Right ventricle myocardium inferior (tissue), 1 donor: ENCODE results near the gene AP3B1. TPM values are rescaled to one million over a fixed set of nuclear protein-coding genes. Genes with fewer than 3 reads are reported as not detected.
A peak's percentile ranks its signal among the peaks of the same experiment; 100 is the strongest.

Experiments
- ATAC-seq: fragments of 200-7000 bp; cut with Tn5 transposase; one replicate; pipeline ENCODE4 v1.9.1; 2020; ENCODE audit warnings: mild to moderate bottlenecking, moderate library complexity
- DNase-seq: peaks from one replicate; pipeline ENCODE4 v3.0.0; 2021; ENCODE audit errors: missing footprints
- intact Hi-C: fragments of 100-400 bp; cut with DNase I; formaldehyde crosslinking; loops from one replicate; pipeline ENCODE4 v1.11.0; 2022
- total RNA-seq: library from RNA; stranded (reverse); fragmentation: NEBNext Ultra II Directional; extraction: Animal tissue kit (Norgen Biotek cat#: 25700); gene quantifications from one replicate; pipeline ENCODE4 v1.2.1, GENCODE V29; 2021
- donor health status: DM: no; HTN: yes; CAD: no; lungs with severe emphysema.

AP3B1 gene
- total RNA-seq, 1 donor from 2014 or later = 21.3 TPM

DNA sequence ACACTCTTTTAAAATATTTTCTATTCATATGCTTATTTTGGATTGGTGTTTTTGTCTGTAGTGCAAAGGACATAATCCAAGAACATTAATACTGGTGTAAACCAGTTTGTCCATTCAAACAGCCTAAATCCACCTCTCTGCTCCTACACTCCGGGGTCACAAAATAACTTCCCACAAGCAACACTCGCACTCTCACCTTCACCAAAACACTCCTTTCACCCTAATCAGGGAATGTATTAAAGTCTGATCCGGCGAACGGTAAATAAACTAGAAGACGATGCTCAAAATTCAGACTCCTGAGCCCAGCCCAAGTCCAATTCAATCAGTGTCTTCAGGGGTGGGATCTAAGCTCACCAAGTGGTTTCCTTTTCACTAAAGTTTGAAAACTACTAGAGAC lies 649 bp downstream of the AP3B1 start:
- no peak for DNase-seq
- ATAC-seq = no peak
- intact Hi-C loops = loop anchor here (1.0 kb wide), 1 partner anchor 66 kb away; the partner anchor contains the start of gene SCAMP1

GRCh38 chr5:78291687-78292086 lies 2.8 kb downstream of the AP3B1 start:
- intact Hi-C loops = no loop called here
- ATAC-seq (no peak), DNase-seq (no peak)

- DNase-seq (no peak), ATAC-seq (no peak)
- intact Hi-C loops = no loop called here
Observed at GRCh38 chr5:78289911-78290310, 4.6 kb downstream of the AP3B1 start.

GRCh38 chr5:78288246-78288645 lies 6.3 kb downstream of the AP3B1 start:
- DNase-seq (no peak), ATAC-seq (no peak)
- intact Hi-C loops = no loop called here

GRCh38 chr5:78287833-78288232 lies 6.7 kb downstream of the AP3B1 start:
- no peak for ATAC-seq
- DNase-seq = no peak
- intact Hi-C loops = no loop called here

DNA sequence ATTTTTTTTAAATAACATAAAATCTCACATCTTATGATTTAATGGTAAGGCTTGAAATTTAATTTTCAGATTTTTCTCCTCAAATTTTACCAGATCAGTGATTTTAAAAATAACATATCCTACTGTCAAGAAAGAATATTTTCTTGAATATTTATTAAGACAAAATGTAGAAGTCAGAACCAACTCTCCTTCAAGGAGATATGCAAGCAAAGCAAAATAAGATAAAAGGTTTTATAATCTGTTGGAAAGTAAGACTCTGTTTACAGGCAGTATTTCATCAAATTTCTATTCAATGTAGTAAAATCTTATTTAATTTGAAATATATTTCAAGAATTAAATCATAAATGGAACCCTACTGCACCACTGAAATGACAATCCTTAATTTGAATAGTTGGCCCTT lies 7.3 kb downstream of the AP3B1 start:
- no peak for DNase-seq
- ATAC-seq = no peak
- intact Hi-C loops = no loop called here

GRCh38 chr5:78286290-78286689 lies 8.2 kb downstream of the AP3B1 start:
- ATAC-seq = no peak
- intact Hi-C loops = no loop called here
- no peak for DNase-seq

DNA sequence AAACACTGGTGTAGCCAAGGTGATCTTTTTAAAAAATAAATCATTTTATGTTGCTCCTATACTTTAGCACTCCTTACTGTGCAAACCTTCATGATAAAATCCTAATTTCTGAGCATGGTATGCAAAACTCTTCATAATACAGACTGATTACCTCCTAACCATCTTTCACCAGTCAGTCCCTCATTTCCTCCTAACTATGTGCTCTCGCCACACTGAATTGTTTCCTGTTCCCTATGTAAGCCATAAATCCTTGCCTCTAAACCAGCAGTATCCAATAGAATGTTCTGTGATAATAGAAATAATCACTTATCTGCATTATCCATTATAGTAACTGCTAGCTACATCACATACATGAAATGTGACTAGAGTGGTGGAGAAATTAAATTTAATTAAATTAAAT lies 10.7 kb downstream of the AP3B1 start:
- ATAC-seq = no peak
- intact Hi-C loops = no loop called here

GRCh38 chr5:78283105-78283504 lies 11.4 kb downstream of the AP3B1 start:
- ATAC-seq (no peak), DNase-seq (no peak)
- intact Hi-C loops = no loop called here

More for the DNA sequence above, 10.7 kb downstream of the AP3B1 start:
- no peak for DNase-seq

DNA sequence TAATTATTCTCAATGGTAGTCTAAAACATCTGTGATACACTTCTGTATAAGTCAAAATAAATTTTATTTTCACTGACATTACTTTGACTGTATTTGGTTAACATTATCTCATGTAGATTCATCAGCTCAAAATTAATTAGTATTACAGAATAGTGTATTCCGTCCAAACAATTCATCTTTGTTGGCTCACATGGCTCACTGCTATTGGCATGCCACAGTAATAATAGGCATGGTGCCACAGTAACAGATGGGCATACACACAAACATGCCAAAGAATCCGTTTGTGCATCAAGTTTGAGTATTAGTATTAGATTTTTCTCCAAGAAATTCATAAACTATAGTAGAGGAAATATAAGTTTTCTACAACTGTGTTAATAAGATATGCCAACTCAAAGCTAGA lies 14.2 kb downstream of the AP3B1 start:
- ATAC-seq (no peak), DNase-seq (no peak)
- intact Hi-C loops = no loop called here

- no peak for DNase-seq
- ATAC-seq = no peak
- intact Hi-C loops = no loop called here
Observed at GRCh38 chr5:78279194-78279593, 15.3 kb downstream of the AP3B1 start.

DNA sequence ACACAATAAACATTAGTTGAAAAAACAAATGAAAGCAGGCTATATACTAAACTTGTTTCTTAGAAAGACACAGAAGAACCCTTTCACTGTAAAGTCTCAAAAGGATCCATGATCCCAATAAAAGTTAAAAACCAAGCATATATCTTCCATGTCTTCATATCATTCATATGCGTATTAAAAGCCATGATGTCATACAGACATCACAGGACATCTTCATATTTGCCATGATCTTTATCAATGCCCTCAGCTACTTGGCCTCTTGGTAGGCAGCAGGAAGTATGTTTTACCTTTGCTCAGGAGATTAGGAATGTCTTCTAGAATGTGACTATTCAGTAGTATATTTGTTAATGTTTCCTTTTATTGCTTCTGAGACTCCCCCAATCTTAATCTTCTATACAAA lies 16.8 kb downstream of the AP3B1 start:
- intact Hi-C loops = no loop called here
- ATAC-seq (no peak), DNase-seq (no peak)

DNA sequence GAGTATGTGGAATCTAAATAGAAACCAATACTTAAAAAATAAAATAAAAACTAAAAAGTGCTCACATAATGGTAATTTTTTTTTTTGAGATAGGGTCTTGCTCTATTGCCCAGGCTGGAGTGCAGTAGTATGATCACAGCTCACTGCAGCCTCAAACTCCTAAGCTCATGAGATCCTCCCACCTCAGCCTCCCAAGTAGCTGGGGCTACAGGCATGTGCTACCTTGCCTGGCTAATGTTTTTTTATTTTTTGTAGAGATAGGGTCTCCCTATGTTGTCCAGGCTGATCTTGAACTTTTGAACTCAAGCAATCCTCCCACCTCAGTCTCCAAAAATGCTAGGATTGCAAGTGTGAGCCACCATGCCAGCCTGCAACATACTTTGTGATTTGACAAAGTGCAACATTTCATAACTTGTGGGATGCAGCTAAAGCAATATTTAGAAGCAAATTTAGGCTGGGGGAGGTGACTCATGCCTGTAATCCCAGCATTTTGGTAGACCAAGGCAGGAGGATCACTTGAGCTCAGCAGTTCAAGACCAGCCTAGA lies 18.4 kb downstream of the AP3B1 start:
- DNase-seq (no peak), ATAC-seq (no peak)
- intact Hi-C loops = no loop called here

GRCh38 chr5:78274540-78275197 lies 19.8 kb downstream of the AP3B1 start:
- intact Hi-C loops = no loop called here
- DNase-seq (no peak), ATAC-seq (no peak)

DNA sequence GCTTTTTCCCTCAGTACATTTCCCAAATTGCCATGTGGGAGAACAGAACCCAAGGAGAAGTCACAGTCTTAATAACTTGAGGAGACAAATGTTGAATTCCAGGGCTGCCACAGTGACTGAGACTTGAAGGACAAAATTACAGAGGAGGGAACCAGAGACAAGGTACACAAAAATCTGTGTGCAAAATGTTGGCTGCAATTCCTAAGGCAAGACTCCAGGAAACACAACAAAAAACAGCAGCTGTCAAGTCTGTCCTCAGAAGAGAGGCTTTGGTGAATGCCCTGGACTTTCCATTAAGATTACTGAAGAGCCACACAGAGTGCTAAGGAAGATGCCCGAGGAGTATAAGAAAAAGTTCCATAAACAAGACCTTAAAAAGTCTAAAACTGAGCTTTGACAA lies 21.1 kb downstream of the AP3B1 start:
- DNase-seq (no peak), ATAC-seq (no peak)
- intact Hi-C loops = no loop called here

GRCh38 chr5:78271766-78272165 lies 22.7 kb downstream of the AP3B1 start:
- intact Hi-C loops = no loop called here
- DNase-seq (no peak), ATAC-seq (no peak)

DNA sequence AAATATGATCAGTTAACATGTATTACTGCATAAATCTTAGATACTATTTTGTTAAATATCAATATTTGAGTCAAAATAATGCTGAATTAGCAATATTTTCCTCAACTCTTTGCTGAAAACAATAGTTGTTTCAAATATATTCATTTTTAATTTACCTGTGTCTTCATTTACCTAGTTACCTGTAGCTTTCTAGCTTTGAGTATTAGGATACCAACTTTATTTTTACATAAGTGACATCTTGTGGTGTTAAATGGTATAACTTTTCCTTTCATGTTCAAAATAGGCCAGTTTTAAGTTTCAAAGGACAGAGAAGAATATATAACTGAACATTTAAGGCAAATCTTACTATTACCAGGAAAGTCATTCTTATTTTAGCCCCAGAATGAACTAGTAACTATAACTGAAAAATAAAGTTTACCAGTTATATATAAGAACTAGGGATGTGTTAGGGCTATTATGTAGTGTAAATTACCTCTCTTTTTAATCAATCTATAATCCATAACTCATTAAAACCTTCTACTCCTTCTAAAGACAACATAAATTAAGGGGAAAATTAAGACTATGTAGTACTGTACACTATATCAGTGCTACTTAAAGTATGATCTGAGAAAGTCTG lies 25.3 kb downstream of the AP3B1 start:
- DNase-seq (no peak), ATAC-seq (no peak)
- intact Hi-C loops = loop anchor here (5.0 kb wide), 1 partner anchor 707 kb away; no protein-coding TSS in a partner anchor

DNA sequence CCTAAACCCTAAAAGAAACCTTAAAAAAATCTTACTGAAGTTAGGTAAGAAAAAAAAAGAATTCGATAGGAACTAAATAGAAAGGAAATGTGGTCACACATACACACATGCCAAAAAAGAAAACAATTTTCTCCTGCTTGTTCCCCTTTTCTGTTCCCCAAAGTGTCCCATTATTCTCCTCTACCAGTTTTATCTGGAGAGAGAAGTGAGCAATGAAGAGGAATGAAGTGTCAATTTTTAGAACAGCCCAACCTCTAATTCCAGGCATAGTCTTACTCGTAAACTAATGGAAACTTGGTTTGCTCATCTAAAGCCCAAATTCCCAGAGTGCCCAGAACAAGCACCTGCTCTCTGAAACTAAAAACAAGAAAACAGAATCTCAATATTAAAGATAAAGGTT lies 26.1 kb downstream of the AP3B1 start:
- ATAC-seq (peak; percentile 13), DNase-seq (no peak)
- intact Hi-C loops = loop anchor here (5.0 kb wide), 1 partner anchor 706 kb away; no protein-coding TSS in a partner anchor

- intact Hi-C loops = loop anchor here (5.0 kb wide), 1 partner anchor 703 kb away; no protein-coding TSS in a partner anchor
- DNase-seq (no peak), ATAC-seq (no peak)
Observed at GRCh38 chr5:78265163-78265562, 29.3 kb downstream of the AP3B1 start.

GRCh38 chr5:78264600-78264999 lies 29.9 kb downstream of the AP3B1 start:
- ATAC-seq (no peak), DNase-seq (no peak)
- intact Hi-C loops = no loop called here
